ENCODE results near the gene RCAN2. TPM values are rescaled to one million over a fixed set of nuclear protein-coding genes. Genes with fewer than 3 reads are reported as not detected.

The RCAN2 gene
- polyA plus RNA-seq, 1 donor from 2014 or later, result 37.4 TPM

- Histone ChIP-seq H4K20me1 (ENCODE audit: insufficient read depth) (no peaks in the 10 kb centered on the region), H2AFZ (ENCODE audit: low read depth, low read length) (no peak overlapping the region), H3K9ac (ENCODE audit: low read length) (no peak overlapping the region), H3K9me2 (ENCODE audit: insufficient read depth, low read length) (no peaks in the 10 kb centered on the region), H3K27ac (ENCODE audit: low read length) (no peak overlapping the region), H3K9me3 (ENCODE audit: low read length) (no peaks in the 10 kb centered on the region), H3K4me2 (ENCODE audit: low read length) (no peak overlapping the region), H3K79me2 (replicated peaks; ENCODE audit: insufficient read depth, low read length) (no peaks in the 10 kb centered on the region), H3K36me3 (ENCODE audit: insufficient read depth, low read length) (no peaks in the 10 kb centered on the region), H3K4me3 (ENCODE audit: low read length) (no peak overlapping the region), H3F3A (ENCODE audit: insufficient read depth, low read length, poor library complexity, severe bottlenecking) (no peaks in the 10 kb centered on the region), H3K27me3 (ENCODE audit: insufficient read depth, low read depth, low read length) (no peaks in the 10 kb centered on the region)
- TF ChIP-seq REST (IDR thresholded peaks at IDR 0.05; ENCODE audit: borderline replicate concordance), result no peak
- no peak for TF ChIP-seq EP300 (conservative IDR thresholded peaks at IDR 0.05; ENCODE audit: poor library complexity, severe bottlenecking)
- TF ChIP-seq SMC3 (conservative IDR thresholded peaks at IDR 0.05; ENCODE audit: poor library complexity), result no peak
- TF ChIP-seq POLR2AphosphoS5 (IDR thresholded peaks at IDR 0.05), result no peak
- TF ChIP-seq MXI1 (conservative IDR thresholded peaks at IDR 0.05; ENCODE audit: poor library complexity, severe bottlenecking), result no peak
- no peak for TF ChIP-seq RAD21 (conservative IDR thresholded peaks at IDR 0.05)
- no peak for TF ChIP-seq EZH2 (IDR thresholded peaks at IDR 0.05; ENCODE audit: borderline replicate concordance, insufficient read depth, low read length, poor library complexity, severe bottlenecking)
- TF ChIP-seq CTCF (IDR thresholded peaks at IDR 0.05; ENCODE audit: poor library complexity, severe bottlenecking), result no peak
- no peak for TF ChIP-seq TAF1 (IDR thresholded peaks at IDR 0.05; ENCODE audit: low read depth)
Measured at GRCh38 chr6:46501136-46502089, 10.2 kb upstream of the RCAN2 start.

- Histone ChIP-seq H3F3A (ENCODE audit: insufficient read depth, low read length, poor library complexity, severe bottlenecking) (no peaks in the 10 kb centered on the region), H3K4me3 (ENCODE audit: low read length) (no peak overlapping the region), H3K36me3 (ENCODE audit: insufficient read depth, low read length) (no peaks in the 10 kb centered on the region), H3K4me2 (ENCODE audit: low read length) (no peak overlapping the region), H3K9me3 (ENCODE audit: low read length) (no peaks in the 10 kb centered on the region), H3K27ac (ENCODE audit: low read length) (no peak overlapping the region), H3K9ac (ENCODE audit: low read length) (no peak overlapping the region), H2AFZ (ENCODE audit: low read depth, low read length) (no peak overlapping the region), H3K9me2 (ENCODE audit: insufficient read depth, low read length) (no peaks in the 10 kb centered on the region), H4K20me1 (ENCODE audit: insufficient read depth) (no peaks in the 10 kb centered on the region), H3K79me2 (replicated peaks; ENCODE audit: insufficient read depth, low read length) (no peaks in the 10 kb centered on the region), H3K27me3 (ENCODE audit: insufficient read depth, low read depth, low read length) (no peaks in the 10 kb centered on the region)
- no peak for TF ChIP-seq TAF1 (IDR thresholded peaks at IDR 0.05; ENCODE audit: low read depth)
- TF ChIP-seq REST (IDR thresholded peaks at IDR 0.05; ENCODE audit: borderline replicate concordance), result no peak
- no peak for TF ChIP-seq SMC3 (conservative IDR thresholded peaks at IDR 0.05; ENCODE audit: poor library complexity)
- no peak for TF ChIP-seq CTCF (IDR thresholded peaks at IDR 0.05; ENCODE audit: poor library complexity, severe bottlenecking)
- no peak for TF ChIP-seq POLR2AphosphoS5 (IDR thresholded peaks at IDR 0.05)
- no peak for TF ChIP-seq MXI1 (conservative IDR thresholded peaks at IDR 0.05; ENCODE audit: poor library complexity, severe bottlenecking)
- TF ChIP-seq EZH2 (IDR thresholded peaks at IDR 0.05; ENCODE audit: borderline replicate concordance, insufficient read depth, low read length, poor library complexity, severe bottlenecking), result no peak
- no peak for TF ChIP-seq EP300 (conservative IDR thresholded peaks at IDR 0.05; ENCODE audit: poor library complexity, severe bottlenecking)
- no peak for TF ChIP-seq RAD21 (conservative IDR thresholded peaks at IDR 0.05)
Measured at GRCh38 chr6:46500382-46500781, 9.1 kb upstream of the RCAN2 start.
